Liver (tissue), 9 donors: ENCODE data around the gene FCRL1. TPM values are rescaled to one million over a fixed set of nuclear protein-coding genes. Genes with fewer than 3 reads are reported as not detected.

ENCODE experiments used
- DNase-seq: peaks from one replicate; pipeline ENCODE4 v3.0.0-alpha.2; 2017; ENCODE audit warnings: low spot score
- H3K27ac ChIP-seq, 2 donors: one replicate each; pipeline ENCODE4 v1.7.0; 2013; ENCODE audit warnings: inconsistent platforms in 2 of 2, low read length in 2 of 2, control low read depth in 1 of 2, low read depth in 1 of 2, mild to moderate bottlenecking in 1 of 2
- H3K27me3 ChIP-seq, 4 donors: one replicate each; pipeline versions ENCODE4 v1.6.1 to v1.7.0; 2013; ENCODE audit warnings: low read length in 3 of 4, inconsistent platforms in 1 of 4, mild to moderate bottlenecking in 1 of 4, moderate library complexity in 1 of 4; ENCODE audit not compliant: control insufficient read depth in 4 of 4, insufficient read depth in 4 of 4
- H3K36me3 ChIP-seq, 4 donors: one replicate each; pipeline versions ENCODE4 v1.6.1 to v1.7.0; 2013; ENCODE audit warnings: low read length in 3 of 4, mild to moderate bottlenecking in 3 of 4, low read depth in 1 of 4, moderate library complexity in 1 of 4; ENCODE audit not compliant: control insufficient read depth in 4 of 4, insufficient read depth in 3 of 4
- H3K4me1 ChIP-seq, 4 donors: one replicate each; pipeline versions ENCODE4 v1.6.1 to v1.7.0; 2013; ENCODE audit warnings: low read length in 3 of 4, mild to moderate bottlenecking in 3 of 4, moderate library complexity in 1 of 4; ENCODE audit not compliant: control insufficient read depth in 4 of 4, insufficient read depth in 4 of 4
- H3K4me3 ChIP-seq, 3 donors: one replicate each; pipeline versions ENCODE4 v1.6.1 to v1.7.0; 2013; ENCODE audit warnings: low read length in 3 of 3, control low read depth in 1 of 3, low read depth in 1 of 3, mild to moderate bottlenecking in 1 of 3
- H3K9ac ChIP-seq, 2 donors: one replicate each; pipeline ENCODE4 v1.7.0; 2013; ENCODE audit warnings: low read length in 2 of 2, mild to moderate bottlenecking in 2 of 2, moderate library complexity in 2 of 2, control low read depth in 1 of 2, low read depth in 1 of 2
- H3K9me3 ChIP-seq, 4 donors: one replicate each; pipeline versions ENCODE4 v1.6.1 to v1.7.0; 2013; ENCODE audit warnings: low read length in 3 of 4; ENCODE audit not compliant: control insufficient read depth in 4 of 4
- EGR1 ChIP-seq, 2 donors: IDR thresholded peaks; 2 replicates each; pipeline ENCODE4 v1.6.1; 2016 to 2018; ENCODE audit warnings: antibody characterized with exemption in 2 of 2, low read depth in 2 of 2
- FOXA1 ChIP-seq: IDR thresholded peaks from 2 replicates; pipeline ENCODE4 v1.6.1; 2016; ENCODE audit warnings: antibody characterized with exemption
- FOXA2 ChIP-seq: IDR thresholded peaks from 2 replicates; pipeline ENCODE4 v1.6.1; 2016; ENCODE audit warnings: antibody characterized with exemption
- GABPA ChIP-seq, 2 donors: IDR thresholded peaks in 1 of 2; conservative IDR thresholded peaks in 1 of 2; 2 replicates each; pipeline ENCODE4 v1.6.1; 2016; ENCODE audit warnings: antibody characterized with exemption in 2 of 2, mild to moderate bottlenecking in 1 of 2, moderate library complexity in 1 of 2
- HNF4A ChIP-seq, 2 donors: conservative IDR thresholded peaks; 2 replicates each; pipeline ENCODE4 v1.6.1; 2016; ENCODE audit warnings: antibody characterized with exemption in 2 of 2, mild to moderate bottlenecking in 2 of 2
- HNF4G ChIP-seq: IDR thresholded peaks from 2 replicates; pipeline ENCODE4 v1.6.1; 2016; ENCODE audit warnings: antibody characterized with exemption
- JUND ChIP-seq, 2 donors: IDR thresholded peaks; 2 replicates each; pipeline ENCODE4 v1.6.1; 2016; ENCODE audit warnings: antibody characterized with exemption in 2 of 2
- NR2F2 ChIP-seq: IDR thresholded peaks from 2 replicates; pipeline ENCODE4 v1.6.1; 2016; ENCODE audit warnings: antibody characterized with exemption
- RAD21 ChIP-seq, 2 donors: IDR thresholded peaks; 2 replicates each; pipeline ENCODE4 v1.6.1; 2016; ENCODE audit warnings: antibody characterized with exemption in 2 of 2, mild to moderate bottlenecking in 2 of 2
- RXRA ChIP-seq, 2 donors: IDR thresholded peaks; 2 replicates each; pipeline ENCODE4 v1.6.1; 2017 to 2018; ENCODE audit warnings: antibody characterized with exemption in 2 of 2, mild to moderate bottlenecking in 1 of 2
- SP1 ChIP-seq: IDR thresholded peaks from 2 replicates; pipeline ENCODE4 v1.6.1; 2018; ENCODE audit warnings: antibody characterized with exemption, mild to moderate bottlenecking
- TAF1 ChIP-seq: conservative IDR thresholded peaks from 2 replicates; pipeline ENCODE4 v1.6.1; 2016; ENCODE audit warnings: antibody characterized with exemption, mild to moderate bottlenecking
- YY1 ChIP-seq: IDR thresholded peaks from 2 replicates; pipeline ENCODE4 v1.6.1; 2016; ENCODE audit warnings: antibody characterized with exemption, mild to moderate bottlenecking
- WGBS: extraction: QIAGEN DNeasy Blood & Tissue Kit; methylation state at CpG from one replicate; pipeline ENCODE4 v1.1.7; 2013; 5-methylcytosine and 5-hydroxymethylcytosine counted together
- polyA plus RNA-seq, 2 donors: library from polyadenylated mRNA; stranded (reverse) in 1 of 2; unstranded in 1 of 2; fragments of 200-250 nt in 1 of 2; fragments of >200 nt in 1 of 2; fragmentation: Nextera tagmentation in 1 of 2; extraction: Ambion mirVana in 1 of 2; gene quantifications; one replicate each; pipeline versions ENCODE4 v1.2.1 to v1.2.3, GENCODE V29; 2013 to 2015
- total RNA-seq, 2 donors: library from RNA; depleted of rRNA; stranded (reverse); fragments of >200 nt; gene quantifications; one replicate each; pipeline ENCODE4 v1.2.3, GENCODE V29; 2014
- TF ChIP-seq, protein P1 (sequence below): IDR thresholded peaks from 2 replicates; pipeline ENCODE4 v1.6.1; 2016; ENCODE audit warnings: antibody characterized with exemption
- TF ChIP-seq, protein P2 (sequence below): IDR thresholded peaks from 2 replicates; pipeline ENCODE4 v1.6.1; 2016; ENCODE audit warnings: antibody characterized with exemption, mild to moderate bottlenecking
- TF ChIP-seq, protein P3 (sequence below): fragments of 150-350 bp; IDR thresholded peaks from 2 replicates; pipeline ENCODE4 v1.5.1; 2017; ENCODE audit warnings: improper control_type of control experiment, low read depth, low read length; ENCODE audit not compliant: missing input control
- TF ChIP-seq, protein P4 (sequence below): IDR thresholded peaks from 2 replicates; pipeline ENCODE4 v1.6.1; 2016; ENCODE audit warnings: antibody characterized with exemption
- TF ChIP-seq, protein P5 (sequence below): IDR thresholded peaks from 2 replicates; pipeline ENCODE4 v1.6.1; 2016; ENCODE audit warnings: antibody characterized with exemption
- donor health status: healthy.
- donor health status: healthy.
- donor health status: healthy.
- donor health status: healthy.
- donor health status: healthy.

The FCRL1 gene
- total and polyA plus RNA-seq, 4 donors = 0.02 to 0.84 (median 0.49) TPM

GRCh38 chr1:157862114-157863070 lies 42.5 kb upstream of the FCRL1 start:
- no peak for DNase-seq
- Histone ChIP-seq H3K27me3 (peaks cover 0 to 6% (median 0%) of the 10 kb centered on the region in 4 donors), H3K27ac (no peak overlapping the region), H3K4me3 (no peak overlapping the region), H3K4me1 (no peaks in the 10 kb centered on the region), H3K9me3 (no peaks in the 10 kb centered on the region), H3K9ac (no peak overlapping the region), H3K36me3 (no peaks in the 10 kb centered on the region)
- WGBS = 68% methylated on average over 6 of the region's 6 CpGs
- TF ChIP-seq, protein P1, sequence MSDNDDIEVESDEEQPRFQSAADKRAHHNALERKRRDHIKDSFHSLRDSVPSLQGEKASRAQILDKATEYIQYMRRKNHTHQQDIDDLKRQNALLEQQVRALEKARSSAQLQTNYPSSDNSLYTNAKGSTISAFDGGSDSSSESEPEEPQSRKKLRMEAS = no peak
- TF ChIP-seq HNF4A (conservative IDR thresholded peaks at IDR 0.05) (no peak), YY1 (no peak), TAF1 (no peak), RAD21 (IDR thresholded peaks at IDR 0.05) (no peak), EGR1 (IDR thresholded peaks at IDR 0.05; ENCODE audit: low read depth in 2 of 2) (no peak), NR2F2 (no peak), HNF4G (no peak), FOXA1 (no peak), RXRA (IDR thresholded peaks at IDR 0.05) (no peak), JUND (IDR thresholded peaks at IDR 0.05) (no peak), FOXA2 (no peak), GABPA (IDR thresholded peaks at IDR 0.05 in 1 of 2, conservative IDR thresholded peaks at IDR 0.05 in 1 of 2) (no peak), SP1 (no peak)
- TF ChIP-seq, protein P2, sequence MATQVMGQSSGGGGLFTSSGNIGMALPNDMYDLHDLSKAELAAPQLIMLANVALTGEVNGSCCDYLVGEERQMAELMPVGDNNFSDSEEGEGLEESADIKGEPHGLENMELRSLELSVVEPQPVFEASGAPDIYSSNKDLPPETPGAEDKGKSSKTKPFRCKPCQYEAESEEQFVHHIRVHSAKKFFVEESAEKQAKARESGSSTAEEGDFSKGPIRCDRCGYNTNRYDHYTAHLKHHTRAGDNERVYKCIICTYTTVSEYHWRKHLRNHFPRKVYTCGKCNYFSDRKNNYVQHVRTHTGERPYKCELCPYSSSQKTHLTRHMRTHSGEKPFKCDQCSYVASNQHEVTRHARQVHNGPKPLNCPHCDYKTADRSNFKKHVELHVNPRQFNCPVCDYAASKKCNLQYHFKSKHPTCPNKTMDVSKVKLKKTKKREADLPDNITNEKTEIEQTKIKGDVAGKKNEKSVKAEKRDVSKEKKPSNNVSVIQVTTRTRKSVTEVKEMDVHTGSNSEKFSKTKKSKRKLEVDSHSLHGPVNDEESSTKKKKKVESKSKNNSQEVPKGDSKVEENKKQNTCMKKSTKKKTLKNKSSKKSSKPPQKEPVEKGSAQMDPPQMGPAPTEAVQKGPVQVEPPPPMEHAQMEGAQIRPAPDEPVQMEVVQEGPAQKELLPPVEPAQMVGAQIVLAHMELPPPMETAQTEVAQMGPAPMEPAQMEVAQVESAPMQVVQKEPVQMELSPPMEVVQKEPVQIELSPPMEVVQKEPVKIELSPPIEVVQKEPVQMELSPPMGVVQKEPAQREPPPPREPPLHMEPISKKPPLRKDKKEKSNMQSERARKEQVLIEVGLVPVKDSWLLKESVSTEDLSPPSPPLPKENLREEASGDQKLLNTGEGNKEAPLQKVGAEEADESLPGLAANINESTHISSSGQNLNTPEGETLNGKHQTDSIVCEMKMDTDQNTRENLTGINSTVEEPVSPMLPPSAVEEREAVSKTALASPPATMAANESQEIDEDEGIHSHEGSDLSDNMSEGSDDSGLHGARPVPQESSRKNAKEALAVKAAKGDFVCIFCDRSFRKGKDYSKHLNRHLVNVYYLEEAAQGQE = no peak
- TF ChIP-seq, protein P3, sequence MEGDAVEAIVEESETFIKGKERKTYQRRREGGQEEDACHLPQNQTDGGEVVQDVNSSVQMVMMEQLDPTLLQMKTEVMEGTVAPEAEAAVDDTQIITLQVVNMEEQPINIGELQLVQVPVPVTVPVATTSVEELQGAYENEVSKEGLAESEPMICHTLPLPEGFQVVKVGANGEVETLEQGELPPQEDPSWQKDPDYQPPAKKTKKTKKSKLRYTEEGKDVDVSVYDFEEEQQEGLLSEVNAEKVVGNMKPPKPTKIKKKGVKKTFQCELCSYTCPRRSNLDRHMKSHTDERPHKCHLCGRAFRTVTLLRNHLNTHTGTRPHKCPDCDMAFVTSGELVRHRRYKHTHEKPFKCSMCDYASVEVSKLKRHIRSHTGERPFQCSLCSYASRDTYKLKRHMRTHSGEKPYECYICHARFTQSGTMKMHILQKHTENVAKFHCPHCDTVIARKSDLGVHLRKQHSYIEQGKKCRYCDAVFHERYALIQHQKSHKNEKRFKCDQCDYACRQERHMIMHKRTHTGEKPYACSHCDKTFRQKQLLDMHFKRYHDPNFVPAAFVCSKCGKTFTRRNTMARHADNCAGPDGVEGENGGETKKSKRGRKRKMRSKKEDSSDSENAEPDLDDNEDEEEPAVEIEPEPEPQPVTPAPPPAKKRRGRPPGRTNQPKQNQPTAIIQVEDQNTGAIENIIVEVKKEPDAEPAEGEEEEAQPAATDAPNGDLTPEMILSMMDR = no peak
- TF ChIP-seq, protein P4, sequence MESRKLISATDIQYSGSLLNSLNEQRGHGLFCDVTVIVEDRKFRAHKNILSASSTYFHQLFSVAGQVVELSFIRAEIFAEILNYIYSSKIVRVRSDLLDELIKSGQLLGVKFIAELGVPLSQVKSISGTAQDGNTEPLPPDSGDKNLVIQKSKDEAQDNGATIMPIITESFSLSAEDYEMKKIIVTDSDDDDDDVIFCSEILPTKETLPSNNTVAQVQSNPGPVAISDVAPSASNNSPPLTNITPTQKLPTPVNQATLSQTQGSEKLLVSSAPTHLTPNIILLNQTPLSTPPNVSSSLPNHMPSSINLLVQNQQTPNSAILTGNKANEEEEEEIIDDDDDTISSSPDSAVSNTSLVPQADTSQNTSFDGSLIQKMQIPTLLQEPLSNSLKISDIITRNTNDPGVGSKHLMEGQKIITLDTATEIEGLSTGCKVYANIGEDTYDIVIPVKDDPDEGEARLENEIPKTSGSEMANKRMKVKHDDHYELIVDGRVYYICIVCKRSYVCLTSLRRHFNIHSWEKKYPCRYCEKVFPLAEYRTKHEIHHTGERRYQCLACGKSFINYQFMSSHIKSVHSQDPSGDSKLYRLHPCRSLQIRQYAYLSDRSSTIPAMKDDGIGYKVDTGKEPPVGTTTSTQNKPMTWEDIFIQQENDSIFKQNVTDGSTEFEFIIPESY = no peak
- TF ChIP-seq, protein P5, sequence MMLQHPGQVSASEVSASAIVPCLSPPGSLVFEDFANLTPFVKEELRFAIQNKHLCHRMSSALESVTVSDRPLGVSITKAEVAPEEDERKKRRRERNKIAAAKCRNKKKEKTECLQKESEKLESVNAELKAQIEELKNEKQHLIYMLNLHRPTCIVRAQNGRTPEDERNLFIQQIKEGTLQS = no peak
